ENCODE data around the gene SCRN1. TPM values are rescaled to one million over a fixed set of nuclear protein-coding genes. Genes with fewer than 3 reads are reported as not detected.

Gene SCRN1
- total RNA-seq, 6 experiments from 2014 or later = 137 to 168 (median 145) TPM

GRCh38 chr7:29924006-29924405, 65.6 kb downstream of the SCRN1 start:
- Mint-ChIP-seq H3K36me3 (ENCODE audit: low read depth) (peaks cover 29% of the 10 kb centered on the region), H3K4me3 (no peak overlapping the region), H3K4me1 (ENCODE audit: low read depth) (no peaks in the 10 kb centered on the region), H3K27ac (no peak overlapping the region), H3K9me3 (no peaks in the 10 kb centered on the region), H3K27me3 (ENCODE audit: insufficient read depth) (peaks cover 2% of the 10 kb centered on the region; the same call in 1 of the 2 replicates)
- TF ChIP-seq, protein P1, sequence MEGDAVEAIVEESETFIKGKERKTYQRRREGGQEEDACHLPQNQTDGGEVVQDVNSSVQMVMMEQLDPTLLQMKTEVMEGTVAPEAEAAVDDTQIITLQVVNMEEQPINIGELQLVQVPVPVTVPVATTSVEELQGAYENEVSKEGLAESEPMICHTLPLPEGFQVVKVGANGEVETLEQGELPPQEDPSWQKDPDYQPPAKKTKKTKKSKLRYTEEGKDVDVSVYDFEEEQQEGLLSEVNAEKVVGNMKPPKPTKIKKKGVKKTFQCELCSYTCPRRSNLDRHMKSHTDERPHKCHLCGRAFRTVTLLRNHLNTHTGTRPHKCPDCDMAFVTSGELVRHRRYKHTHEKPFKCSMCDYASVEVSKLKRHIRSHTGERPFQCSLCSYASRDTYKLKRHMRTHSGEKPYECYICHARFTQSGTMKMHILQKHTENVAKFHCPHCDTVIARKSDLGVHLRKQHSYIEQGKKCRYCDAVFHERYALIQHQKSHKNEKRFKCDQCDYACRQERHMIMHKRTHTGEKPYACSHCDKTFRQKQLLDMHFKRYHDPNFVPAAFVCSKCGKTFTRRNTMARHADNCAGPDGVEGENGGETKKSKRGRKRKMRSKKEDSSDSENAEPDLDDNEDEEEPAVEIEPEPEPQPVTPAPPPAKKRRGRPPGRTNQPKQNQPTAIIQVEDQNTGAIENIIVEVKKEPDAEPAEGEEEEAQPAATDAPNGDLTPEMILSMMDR (IDR thresholded peaks at IDR 0.05) = no peak
- no peak for DNase-seq

- H3K36me3 Mint-ChIP-seq (ENCODE audit: low read depth) = peaks cover 31% of the 10 kb centered on the region
- no peaks in the 10 kb centered on the region for H3K9me3 Mint-ChIP-seq
- no peaks in the 10 kb centered on the region for H3K4me1 Mint-ChIP-seq (ENCODE audit: low read depth)
- DNase-seq = no peak
- H3K27me3 Mint-ChIP-seq (ENCODE audit: insufficient read depth) = peaks cover 2% of the 10 kb centered on the region; the same call in 1 of the 2 replicates
- TF ChIP-seq, protein P1 (IDR thresholded peaks at IDR 0.05) = no peak
- H3K27ac Mint-ChIP-seq = no peak overlapping the region
- no peak overlapping the region for H3K4me3 Mint-ChIP-seq
These were observed 66.5 kb downstream of the SCRN1 start for GRCh38 chr7:29922921-29923700.

GRCh38 chr7:29921404-29922010, 68.1 kb downstream of the SCRN1 start:
- TF ChIP-seq, protein P1 (IDR thresholded peaks at IDR 0.05) = peak; percentile 98
- Mint-ChIP-seq H3K4me1 (ENCODE audit: low read depth) (no peaks in the 10 kb centered on the region), H3K4me3 (no peak overlapping the region), H3K36me3 (ENCODE audit: low read depth) (peaks cover 31% of the 10 kb centered on the region), H3K9me3 (no peaks in the 10 kb centered on the region), H3K27me3 (ENCODE audit: insufficient read depth) (peaks cover 2% of the 10 kb centered on the region; the same call in 1 of the 2 replicates), H3K27ac (peak overlapping the region; percentile 4; the same call in 1 of the 2 replicates)
- peak; percentile 54 for DNase-seq

DNA sequence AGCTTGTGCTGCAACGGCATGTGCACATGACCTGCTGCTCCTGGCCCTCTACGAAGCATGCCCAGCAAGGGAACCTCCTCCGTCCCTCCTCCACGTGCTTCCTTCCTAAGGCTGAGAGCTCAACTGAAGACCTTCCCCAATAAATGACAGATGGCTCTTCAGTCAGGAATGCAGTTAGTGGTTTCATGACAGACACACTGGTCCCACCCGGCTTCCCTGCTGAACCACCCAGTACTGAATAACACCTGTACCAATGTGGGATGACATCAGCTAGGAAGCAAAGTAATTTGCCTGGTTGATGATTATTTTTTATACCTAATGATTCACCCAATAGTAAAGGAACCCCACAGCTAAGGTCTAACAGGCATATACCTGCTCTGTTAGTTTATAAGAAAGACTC, 69.1 kb downstream of the SCRN1 start:
- Mint-ChIP-seq H3K4me3 (no peak overlapping the region), H3K9me3 (no peaks in the 10 kb centered on the region), H3K4me1 (ENCODE audit: low read depth) (peaks cover 9% of the 10 kb centered on the region)

GRCh38 chr7:29919790-29920189, 69.8 kb downstream of the SCRN1 start:
- Mint-ChIP-seq H3K27me3 (ENCODE audit: insufficient read depth) (peaks cover 3% of the 10 kb centered on the region), H3K27ac (no peak overlapping the region; the same call in 1 of the 2 replicates), H3K4me1 (ENCODE audit: low read depth) (peaks cover 12% of the 10 kb centered on the region), H3K9me3 (no peaks in the 10 kb centered on the region), H3K4me3 (no peak overlapping the region), H3K36me3 (ENCODE audit: low read depth) (peaks cover 30% of the 10 kb centered on the region)
- TF ChIP-seq, protein P1 (IDR thresholded peaks at IDR 0.05) = no peak
- no peak for DNase-seq

More for the DNA sequence above, 69.1 kb downstream of the SCRN1 start:
- H3K27me3 Mint-ChIP-seq (ENCODE audit: insufficient read depth) = peaks cover 3% of the 10 kb centered on the region
- peaks cover 31% of the 10 kb centered on the region for H3K36me3 Mint-ChIP-seq (ENCODE audit: low read depth)
- DNase-seq = no peak
- TF ChIP-seq, protein P1 (IDR thresholded peaks at IDR 0.05) = no peak
- no peak overlapping the region for H3K27ac Mint-ChIP-seq
